GM12891 (cell line): Measurements from ENCODE around the gene MLST8.

Experiments used
- POLR2A ChIP-seq: IDR thresholded peaks from 2 replicates; pipeline ENCODE4 v1.6.1; 2011; ENCODE audit warnings: low read depth, low read length, control low read depth
- TAF1 ChIP-seq: IDR thresholded peaks from 2 replicates; pipeline ENCODE4 v1.6.1; 2011; ENCODE audit warnings: low read depth, low read length, control low read depth

DNA sequence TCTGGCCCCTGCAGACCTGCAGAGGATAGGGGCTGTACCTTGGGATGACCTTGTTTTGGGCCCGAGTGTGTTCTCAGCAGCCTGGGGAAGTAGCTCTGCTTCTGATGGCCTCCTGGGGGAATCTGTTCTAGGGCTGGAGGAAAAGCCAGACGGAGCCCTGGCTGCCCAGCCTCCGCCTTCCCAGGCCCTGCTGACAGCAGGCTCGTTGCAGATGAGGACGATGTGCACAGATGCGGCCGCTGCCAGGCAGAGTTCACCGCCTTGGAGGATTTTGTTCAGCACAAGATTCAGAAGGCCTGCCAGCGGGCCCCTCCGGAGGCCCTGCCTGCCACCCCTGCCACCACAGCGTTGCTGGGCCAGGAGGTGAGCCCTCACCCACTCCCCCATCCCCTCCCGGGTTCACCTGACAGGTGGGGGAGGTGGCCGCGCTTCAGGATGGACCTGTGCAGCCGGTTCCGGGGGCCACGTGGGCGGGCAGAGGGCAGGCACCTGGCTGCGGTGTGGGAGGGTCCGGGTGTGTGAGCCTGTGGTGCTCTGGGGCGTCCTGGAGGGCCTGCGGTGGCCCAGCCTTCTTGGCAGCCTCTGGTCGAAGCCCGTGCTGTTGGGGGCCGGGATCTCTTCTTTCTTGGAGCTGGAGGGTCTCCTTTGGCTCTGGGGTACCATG, 23.0 kb downstream of the MLST8 start:
- no peak for TF ChIP-seq POLR2A
- TF ChIP-seq TAF1, result no peak
